ENCODE measurements around the gene COPS8.

Gene COPS8

DNA sequence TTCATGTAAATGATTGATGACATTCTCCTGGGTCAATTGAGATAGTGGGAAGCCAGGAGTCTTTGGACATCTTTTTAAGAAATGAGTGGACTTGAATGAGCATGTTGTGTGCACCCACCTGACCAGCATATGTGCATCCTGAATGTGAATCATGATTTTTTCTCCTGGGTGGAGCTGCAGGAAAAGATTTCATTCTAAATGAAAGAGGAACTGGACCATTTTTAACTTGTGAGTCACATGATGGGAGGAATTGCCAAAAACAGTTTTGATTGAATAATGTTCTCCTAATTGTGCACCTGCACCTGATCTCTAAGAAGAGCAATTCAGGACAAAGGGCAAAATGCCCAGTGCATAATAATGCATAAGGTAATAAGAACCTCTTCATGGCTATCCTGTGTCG is 32.3 kb downstream of the COPS8 start:
- TF ChIP-seq EZH2phosphoT487 (IDR thresholded peaks at IDR 0.05; ENCODE audit: borderline replicate concordance): no peak
- TF ChIP-seq, protein P1, sequence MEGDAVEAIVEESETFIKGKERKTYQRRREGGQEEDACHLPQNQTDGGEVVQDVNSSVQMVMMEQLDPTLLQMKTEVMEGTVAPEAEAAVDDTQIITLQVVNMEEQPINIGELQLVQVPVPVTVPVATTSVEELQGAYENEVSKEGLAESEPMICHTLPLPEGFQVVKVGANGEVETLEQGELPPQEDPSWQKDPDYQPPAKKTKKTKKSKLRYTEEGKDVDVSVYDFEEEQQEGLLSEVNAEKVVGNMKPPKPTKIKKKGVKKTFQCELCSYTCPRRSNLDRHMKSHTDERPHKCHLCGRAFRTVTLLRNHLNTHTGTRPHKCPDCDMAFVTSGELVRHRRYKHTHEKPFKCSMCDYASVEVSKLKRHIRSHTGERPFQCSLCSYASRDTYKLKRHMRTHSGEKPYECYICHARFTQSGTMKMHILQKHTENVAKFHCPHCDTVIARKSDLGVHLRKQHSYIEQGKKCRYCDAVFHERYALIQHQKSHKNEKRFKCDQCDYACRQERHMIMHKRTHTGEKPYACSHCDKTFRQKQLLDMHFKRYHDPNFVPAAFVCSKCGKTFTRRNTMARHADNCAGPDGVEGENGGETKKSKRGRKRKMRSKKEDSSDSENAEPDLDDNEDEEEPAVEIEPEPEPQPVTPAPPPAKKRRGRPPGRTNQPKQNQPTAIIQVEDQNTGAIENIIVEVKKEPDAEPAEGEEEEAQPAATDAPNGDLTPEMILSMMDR (conservative IDR thresholded peaks at IDR 0.05; ENCODE audit: low read length): no peak
- H3K9ac ChIP-seq (ENCODE audit: low read depth, low read length, poor library complexity, severe bottlenecking): no peak overlapping the region
- no peak overlapping the region for H3K4me3 ChIP-seq (ENCODE audit: low read length, poor library complexity, severe bottlenecking)
- H3K4me2 ChIP-seq (ENCODE audit: low read depth, low read length, poor library complexity, severe bottlenecking): no peak overlapping the region
- H2AFZ ChIP-seq (ENCODE audit: low read length): no peak overlapping the region
- H3K9me3 ChIP-seq (ENCODE audit: insufficient read depth, low read depth, low read length): no peaks in the 10 kb centered on the region
- no peaks in the 10 kb centered on the region for H3K79me2 ChIP-seq (ENCODE audit: insufficient read depth, low read length)
- no peaks in the 10 kb centered on the region for H3K4me1 ChIP-seq (ENCODE audit: insufficient read depth, low read length, poor library complexity, severe bottlenecking)
- no peaks in the 10 kb centered on the region for H3K36me3 ChIP-seq (ENCODE audit: insufficient read depth, low read length)
- no peaks in the 10 kb centered on the region for H3F3A ChIP-seq (ENCODE audit: low read depth)
- H3K27me3 ChIP-seq (ENCODE audit: insufficient read depth, low read length, poor library complexity, severe bottlenecking): no peaks in the 10 kb centered on the region
- H4K20me1 ChIP-seq (ENCODE audit: insufficient read depth, low read length, poor library complexity, severe bottlenecking): no peaks in the 10 kb centered on the region
- no peaks in the 10 kb centered on the region for H3K9me2 ChIP-seq (replicated peaks; ENCODE audit: low read depth, low read length)

DNA sequence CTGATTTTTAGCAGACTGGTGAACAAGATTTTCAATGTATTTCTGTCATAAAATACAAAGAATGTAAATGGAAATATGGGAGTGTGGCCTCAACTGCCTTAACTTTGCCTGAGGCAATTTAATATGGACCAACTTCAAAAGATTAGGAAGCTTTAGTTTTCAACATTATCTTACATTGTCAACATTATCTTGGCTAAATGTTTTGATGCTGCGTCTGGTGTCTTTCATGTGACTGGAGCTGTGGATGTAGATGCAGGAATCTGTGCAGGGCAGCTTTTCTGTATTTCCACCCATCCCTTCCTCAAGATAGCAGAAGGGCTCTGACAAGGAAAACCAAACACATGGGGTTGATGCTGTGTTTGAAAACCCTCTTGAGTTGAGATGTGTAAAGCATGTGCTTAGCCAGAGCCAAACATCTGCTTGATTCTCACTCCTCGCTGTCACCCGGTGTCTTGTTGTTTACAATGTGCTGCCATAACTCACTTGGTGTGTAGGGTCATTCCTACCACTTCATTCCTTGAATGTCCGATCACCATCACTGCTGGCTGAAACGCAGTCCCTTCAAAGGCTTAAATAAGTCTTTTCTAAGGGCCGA is 33.0 kb downstream of the COPS8 start:
- no peak overlapping the region for H2AFZ ChIP-seq (ENCODE audit: low read length)
- no peak overlapping the region for H3K4me2 ChIP-seq (ENCODE audit: low read depth, low read length, poor library complexity, severe bottlenecking)
- H3K27me3 ChIP-seq (ENCODE audit: insufficient read depth, low read length, poor library complexity, severe bottlenecking): no peaks in the 10 kb centered on the region
- no peak overlapping the region for H3K4me3 ChIP-seq (ENCODE audit: low read length, poor library complexity, severe bottlenecking)
- H4K20me1 ChIP-seq (ENCODE audit: insufficient read depth, low read length, poor library complexity, severe bottlenecking): no peaks in the 10 kb centered on the region
- no peaks in the 10 kb centered on the region for H3F3A ChIP-seq (ENCODE audit: low read depth)
- H3K36me3 ChIP-seq (ENCODE audit: insufficient read depth, low read length): no peaks in the 10 kb centered on the region
- H3K9me2 ChIP-seq (replicated peaks; ENCODE audit: low read depth, low read length): no peaks in the 10 kb centered on the region
- no peaks in the 10 kb centered on the region for H3K9me3 ChIP-seq (ENCODE audit: insufficient read depth, low read depth, low read length)
- no peaks in the 10 kb centered on the region for H3K79me2 ChIP-seq (ENCODE audit: insufficient read depth, low read length)
- H3K4me1 ChIP-seq (ENCODE audit: insufficient read depth, low read length, poor library complexity, severe bottlenecking): no peaks in the 10 kb centered on the region
- H3K9ac ChIP-seq (ENCODE audit: low read depth, low read length, poor library complexity, severe bottlenecking): no peak overlapping the region
- no peak for TF ChIP-seq EZH2phosphoT487 (IDR thresholded peaks at IDR 0.05; ENCODE audit: borderline replicate concordance)
- TF ChIP-seq, protein P1 (conservative IDR thresholded peaks at IDR 0.05; ENCODE audit: low read length): no peak

DNA sequence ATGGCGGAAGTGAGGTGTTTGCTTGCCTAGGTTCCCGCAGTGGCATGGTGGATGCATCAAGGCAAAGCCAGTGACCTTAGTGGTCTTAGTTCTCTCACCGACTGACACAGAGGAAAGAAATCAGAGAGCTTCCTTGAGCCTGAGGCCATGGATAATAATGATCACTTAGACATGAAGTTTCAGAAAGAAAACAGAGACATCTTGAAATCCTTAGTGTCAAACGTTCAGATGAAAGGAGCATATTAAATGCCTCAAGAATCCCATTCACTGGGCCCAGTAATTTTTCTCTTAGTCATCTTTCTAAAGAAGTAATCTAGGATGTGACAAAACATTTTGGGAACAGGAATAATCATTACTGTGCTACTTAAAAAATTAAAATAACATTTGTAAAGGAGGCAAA is 35.2 kb downstream of the COPS8 start:
- H3K36me3 ChIP-seq (ENCODE audit: insufficient read depth, low read length): no peaks in the 10 kb centered on the region
- no peaks in the 10 kb centered on the region for H3K79me2 ChIP-seq (ENCODE audit: insufficient read depth, low read length)
- H3F3A ChIP-seq (ENCODE audit: low read depth): no peaks in the 10 kb centered on the region
- H3K9me3 ChIP-seq (ENCODE audit: insufficient read depth, low read depth, low read length): no peaks in the 10 kb centered on the region
- H3K27me3 ChIP-seq (ENCODE audit: insufficient read depth, low read length, poor library complexity, severe bottlenecking): no peaks in the 10 kb centered on the region
- no peaks in the 10 kb centered on the region for H3K9me2 ChIP-seq (replicated peaks; ENCODE audit: low read depth, low read length)
- H3K4me3 ChIP-seq (ENCODE audit: low read length, poor library complexity, severe bottlenecking): no peak overlapping the region
- TF ChIP-seq, protein P1 (conservative IDR thresholded peaks at IDR 0.05; ENCODE audit: low read length): no peak
- TF ChIP-seq EZH2phosphoT487 (IDR thresholded peaks at IDR 0.05; ENCODE audit: borderline replicate concordance): no peak
- no peak overlapping the region for H2AFZ ChIP-seq (ENCODE audit: low read length)
- no peak overlapping the region for H3K9ac ChIP-seq (ENCODE audit: low read depth, low read length, poor library complexity, severe bottlenecking)
- H3K4me2 ChIP-seq (ENCODE audit: low read depth, low read length, poor library complexity, severe bottlenecking): no peak overlapping the region
- H4K20me1 ChIP-seq (ENCODE audit: insufficient read depth, low read length, poor library complexity, severe bottlenecking): no peaks in the 10 kb centered on the region
- no peaks in the 10 kb centered on the region for H3K4me1 ChIP-seq (ENCODE audit: insufficient read depth, low read length, poor library complexity, severe bottlenecking)

All from Loucy (cell line).